K562 (cell line): ENCODE results near the gene SLC15A3. TPM values are rescaled to one million over a fixed set of nuclear protein-coding genes. Genes with fewer than 3 reads are reported as not detected.

Experiments
- E2F5 ChIP-seq: sonication (generic); formaldehyde crosslinking; IDR thresholded peaks from 2 replicates; pipeline ENCODE4 v1.8.0; 2022; ENCODE audit warnings: mild to moderate bottlenecking, missing genetic modification reagents
- SMAD1 ChIP-seq: fragments of 150-350 bp; IDR thresholded peaks from 2 replicates; pipeline ENCODE4 v1.6.1; 2014; ENCODE audit warnings: low read length, low read depth; ENCODE audit not compliant: partially characterized antibody
- ZBTB1 ChIP-seq: sonication (generic); formaldehyde crosslinking; IDR thresholded peaks from 2 replicates; pipeline ENCODE4 v1.8.1; 2023; ENCODE audit warnings: missing genetic modification reagents, low read depth, mild to moderate bottlenecking, borderline replicate concordance
- ZNF282 ChIP-seq: sonication (generic); formaldehyde crosslinking; IDR thresholded peaks from 2 replicates; pipeline ENCODE4 v1.8.1; 2023; ENCODE audit warnings: missing genetic modification reagents
- polyA plus RNA-seq, 8 experiments: library from polyadenylated mRNA; depleted of rRNA in 4 of 8; stranded (reverse) in 5 of 8; unstranded in 3 of 8; fragments of >200 nt; fragmentation: Nextera tagmentation in 2 of 8; fragmentation: Illumina TruSeq in 1 of 8; extraction: Ambion mirVana in 2 of 8; extraction: Trizol in 1 of 8; gene quantifications; 2 replicates each; pipeline versions ENCODE4 v1.2.1 to v1.2.3, GENCODE V29; 2011 to 2014; ENCODE audit warnings: inconsistent platforms in 1 of 8, missing spikeins in 1 of 8
- total RNA-seq, 7 experiments: library from RNA; depleted of rRNA in 6 of 7; stranded (reverse); fragments of >200 nt in 6 of 7; fragmentation: Illumina TruSeq in 2 of 7; extraction: Trizol in 2 of 7; gene quantifications; 2 replicates each; pipeline versions ENCODE4 v1.2.1 to v1.2.3, GENCODE V29; 2011 to 2021; ENCODE audit warnings: low replicate concordance in 1 of 7
- TF ChIP-seq, protein P1 (sequence below), 2 experiments: fragments of 450-650 bp in 1 of 2; sonication (generic) in 1 of 2; formaldehyde crosslinking in 1 of 2; IDR thresholded peaks; 2 replicates each; pipeline versions ENCODE4 v1.7.1 to v1.9.0; 2016 to 2022; ENCODE audit warnings: inconsistent platforms in 1 of 2, mild to moderate bottlenecking in 1 of 2, missing genetic modification reagents in 1 of 2
- TF ChIP-seq, protein P2 (sequence below): fragments of 200-800 bp; sonication (Bioruptor generic); IDR thresholded peaks from 2 replicates; pipeline ENCODE4 v1.6.1; 2017; ENCODE audit warnings: missing genetic modification characterization, missing compliant biosample characterization
- TF ChIP-seq, protein P3 (sequence below): fragments of 450-650 bp; formaldehyde crosslinking; IDR thresholded peaks from 2 replicates; pipeline ENCODE4 v1.4.0; 2020; ENCODE audit warnings: mild to moderate bottlenecking, moderate library complexity

SLC15A3 gene
- total and polyA plus RNA-seq, 9 of the 15 experiments (the other 6 are each of a cell fraction or from before 2014, with no cell fraction given) = 0.07 to 0.27 TPM; not detected in 7

DNA sequence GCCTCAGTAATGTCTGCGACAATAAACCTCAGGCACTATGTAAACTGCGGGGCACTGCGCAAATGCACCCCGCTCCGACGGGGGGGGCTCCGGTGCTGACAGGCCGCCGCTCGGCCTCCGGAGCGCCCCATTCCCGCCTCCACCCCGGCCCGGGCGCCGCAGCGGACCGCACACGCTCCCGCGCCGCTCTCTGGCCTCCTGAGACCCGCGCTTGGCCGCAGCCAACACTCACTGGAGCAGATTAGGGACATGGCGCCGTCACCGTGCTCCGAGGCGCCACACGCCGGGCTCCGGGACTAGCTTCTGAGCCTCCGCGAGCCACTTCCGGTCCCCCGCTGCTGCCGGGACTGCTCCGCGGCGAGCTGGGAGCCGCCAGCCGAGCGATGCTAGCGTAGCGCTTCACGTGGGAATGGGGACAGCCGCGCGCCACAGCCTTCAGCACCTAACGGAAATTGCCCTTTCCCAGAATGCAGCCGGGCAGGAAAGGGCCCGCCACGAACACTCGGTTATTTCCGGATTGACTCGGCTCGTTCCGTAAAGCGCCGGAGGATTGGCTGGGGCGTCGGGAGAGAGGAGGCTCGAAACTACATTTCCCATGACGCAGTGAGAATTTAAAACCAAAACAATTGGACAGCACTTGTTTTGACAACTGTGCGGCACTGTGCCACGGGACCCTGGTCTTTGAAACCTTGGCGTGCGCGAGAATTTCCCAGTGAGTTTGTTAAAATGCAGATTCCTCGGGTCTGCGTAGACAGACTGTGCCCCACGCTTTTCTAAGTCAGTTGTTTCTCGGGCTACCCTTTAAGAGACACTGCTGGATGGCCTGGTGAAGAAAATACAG, 45.6 kb downstream of the SLC15A3 start, which contains the start of gene PRPF19 (continued):
- TF ChIP-seq, protein P1, sequence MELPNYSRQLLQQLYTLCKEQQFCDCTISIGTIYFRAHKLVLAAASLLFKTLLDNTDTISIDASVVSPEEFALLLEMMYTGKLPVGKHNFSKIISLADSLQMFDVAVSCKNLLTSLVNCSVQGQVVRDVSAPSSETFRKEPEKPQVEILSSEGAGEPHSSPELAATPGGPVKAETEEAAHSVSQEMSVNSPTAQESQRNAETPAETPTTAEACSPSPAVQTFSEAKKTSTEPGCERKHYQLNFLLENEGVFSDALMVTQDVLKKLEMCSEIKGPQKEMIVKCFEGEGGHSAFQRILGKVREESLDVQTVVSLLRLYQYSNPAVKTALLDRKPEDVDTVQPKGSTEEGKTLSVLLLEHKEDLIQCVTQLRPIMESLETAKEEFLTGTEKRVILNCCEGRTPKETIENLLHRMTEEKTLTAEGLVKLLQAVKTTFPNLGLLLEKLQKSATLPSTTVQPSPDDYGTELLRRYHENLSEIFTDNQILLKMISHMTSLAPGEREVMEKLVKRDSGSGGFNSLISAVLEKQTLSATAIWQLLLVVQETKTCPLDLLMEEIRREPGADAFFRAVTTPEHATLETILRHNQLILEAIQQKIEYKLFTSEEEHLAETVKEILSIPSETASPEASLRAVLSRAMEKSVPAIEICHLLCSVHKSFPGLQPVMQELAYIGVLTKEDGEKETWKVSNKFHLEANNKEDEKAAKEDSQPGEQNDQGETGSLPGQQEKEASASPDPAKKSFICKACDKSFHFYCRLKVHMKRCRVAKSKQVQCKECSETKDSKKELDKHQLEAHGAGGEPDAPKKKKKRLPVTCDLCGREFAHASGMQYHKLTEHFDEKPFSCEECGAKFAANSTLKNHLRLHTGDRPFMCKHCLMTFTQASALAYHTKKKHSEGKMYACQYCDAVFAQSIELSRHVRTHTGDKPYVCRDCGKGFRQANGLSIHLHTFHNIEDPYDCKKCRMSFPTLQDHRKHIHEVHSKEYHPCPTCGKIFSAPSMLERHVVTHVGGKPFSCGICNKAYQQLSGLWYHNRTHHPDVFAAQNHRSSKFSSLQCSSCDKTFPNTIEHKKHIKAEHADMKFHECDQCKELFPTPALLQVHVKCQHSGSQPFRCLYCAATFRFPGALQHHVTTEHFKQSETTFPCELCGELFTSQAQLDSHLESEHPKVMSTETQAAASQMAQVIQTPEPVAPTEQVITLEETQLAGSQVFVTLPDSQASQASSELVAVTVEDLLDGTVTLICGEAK (IDR thresholded peaks at IDR 0.05) = peak; percentile 89
- TF ChIP-seq, protein P1 (CRISPR knock-in tag; IDR thresholded peaks at IDR 0.05) = no peak
- TF ChIP-seq, protein P2, sequence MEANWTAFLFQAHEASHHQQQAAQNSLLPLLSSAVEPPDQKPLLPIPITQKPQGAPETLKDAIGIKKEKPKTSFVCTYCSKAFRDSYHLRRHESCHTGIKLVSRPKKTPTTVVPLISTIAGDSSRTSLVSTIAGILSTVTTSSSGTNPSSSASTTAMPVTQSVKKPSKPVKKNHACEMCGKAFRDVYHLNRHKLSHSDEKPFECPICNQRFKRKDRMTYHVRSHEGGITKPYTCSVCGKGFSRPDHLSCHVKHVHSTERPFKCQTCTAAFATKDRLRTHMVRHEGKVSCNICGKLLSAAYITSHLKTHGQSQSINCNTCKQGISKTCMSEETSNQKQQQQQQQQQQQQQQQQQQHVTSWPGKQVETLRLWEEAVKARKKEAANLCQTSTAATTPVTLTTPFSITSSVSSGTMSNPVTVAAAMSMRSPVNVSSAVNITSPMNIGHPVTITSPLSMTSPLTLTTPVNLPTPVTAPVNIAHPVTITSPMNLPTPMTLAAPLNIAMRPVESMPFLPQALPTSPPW (CRISPR knock-in tag) = peak; percentile 58
- TF ChIP-seq E2F5 (CRISPR knock-in tag) = peak; percentile 72
- TF ChIP-seq, protein P3, sequence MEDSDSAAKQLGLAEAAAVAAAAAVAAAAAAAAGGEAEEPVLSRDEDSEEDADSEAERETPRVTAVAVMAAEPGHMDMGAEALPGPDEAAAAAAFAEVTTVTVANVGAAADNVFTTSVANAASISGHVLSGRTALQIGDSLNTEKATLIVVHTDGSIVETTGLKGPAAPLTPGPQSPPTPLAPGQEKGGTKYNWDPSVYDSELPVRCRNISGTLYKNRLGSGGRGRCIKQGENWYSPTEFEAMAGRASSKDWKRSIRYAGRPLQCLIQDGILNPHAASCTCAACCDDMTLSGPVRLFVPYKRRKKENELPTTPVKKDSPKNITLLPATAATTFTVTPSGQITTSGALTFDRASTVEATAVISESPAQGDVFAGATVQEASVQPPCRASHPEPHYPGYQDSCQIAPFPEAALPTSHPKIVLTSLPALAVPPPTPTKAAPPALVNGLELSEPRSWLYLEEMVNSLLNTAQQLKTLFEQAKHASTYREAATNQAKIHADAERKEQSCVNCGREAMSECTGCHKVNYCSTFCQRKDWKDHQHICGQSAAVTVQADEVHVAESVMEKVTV = peak; percentile 100
- TF ChIP-seq ZNF282 (CRISPR knock-in tag) = peak; percentile 48; the same call in 1 of the 2 replicates
- peak; percentile 83; the same call in 1 of the 2 replicates for TF ChIP-seq ZBTB1 (CRISPR knock-in tag)
- TF ChIP-seq SMAD1 = peak; percentile 68
